Peyer's patch (tissue), 4 donors: ENCODE measurements around the gene SUPT3H. TPM values are rescaled to one million over a fixed set of nuclear protein-coding genes. Genes with fewer than 3 reads are reported as not detected.

ENCODE experiments used
- DNase-seq, 3 donors: peaks; one replicate each; pipeline ENCODE4 v3.0.0-alpha.2; 2017 to 2019
- H3K27ac ChIP-seq, 4 donors: fragments of 200-600 bp; sonication (generic); one replicate each; pipeline ENCODE4 v1.5.1; 2016 to 2019
- H3K27me3 ChIP-seq, 2 donors: fragments of 200-600 bp; sonication (generic); one replicate each; pipeline ENCODE4 v1.5.1; 2019
- H3K36me3 ChIP-seq, 3 donors: fragments of 200-600 bp; sonication (generic); one replicate each; pipeline ENCODE4 v1.5.1; 2016 to 2019
- H3K4me1 ChIP-seq, 4 donors: fragments of 200-600 bp; sonication (generic); one replicate each; pipeline ENCODE4 v1.5.1; 2016 to 2019
- H3K4me3 ChIP-seq, 4 donors: fragments of 200-600 bp; sonication (generic); 1 replicate in 3 of 4; 2 replicates in 1 of 4; pipeline ENCODE4 v1.5.1; 2016 to 2019; ENCODE audit warnings: mild to moderate bottlenecking in 1 of 4
- H3K9me3 ChIP-seq, 4 donors: fragments of 200-600 bp; sonication (generic); one replicate each; pipeline ENCODE4 v1.5.1; 2016 to 2019; ENCODE audit warnings: mild to moderate bottlenecking in 1 of 4
- CTCF ChIP-seq, 6 experiments: fragments of 450-650 bp in 4 of 6; fragments of 200-600 bp in 2 of 6; sonication (generic) in 1 of 6; IDR thresholded peaks; one replicate each; pipeline ENCODE4 v1.5.1; 2017 to 2019; ENCODE audit warnings: antibody characterized with exemption in 6 of 6, mild to moderate bottlenecking in 3 of 6, moderate library complexity in 1 of 6
- POLR2A ChIP-seq, 2 donors: fragments of 450-650 bp; IDR thresholded peaks; one replicate each; pipeline ENCODE4 v1.5.1; 2017; ENCODE audit warnings: antibody characterized with exemption in 2 of 2, mild to moderate bottlenecking in 2 of 2, moderate library complexity in 2 of 2
- total RNA-seq, 4 donors: library from RNA; depleted of rRNA; stranded (reverse); fragments of >200 nt; gene quantifications; one replicate each; pipeline ENCODE4 v1.1.0, GENCODE V29; 2016

The SUPT3H gene
- total RNA-seq, 4 donors from 2014 or later: 2.0 to 17.3 (median 2.7) TPM

- H3K4me3 ChIP-seq: no peak overlapping the region
- H3K36me3 ChIP-seq: no peaks in the 10 kb centered on the region
- no peak for TF ChIP-seq CTCF (IDR thresholded peaks at IDR 0.05)
- TF ChIP-seq POLR2A (IDR thresholded peaks at IDR 0.05): no peak
- H3K4me1 ChIP-seq: no peaks in the 10 kb centered on the region
- H3K27ac ChIP-seq: no peak overlapping the region
- no peaks in the 10 kb centered on the region for H3K27me3 ChIP-seq
- DNase-seq: no peak
- H3K9me3 ChIP-seq: no peaks in the 10 kb centered on the region
Observed at GRCh38 chr6:45171380-45171779, 206.4 kb downstream of the SUPT3H start.

DNA sequence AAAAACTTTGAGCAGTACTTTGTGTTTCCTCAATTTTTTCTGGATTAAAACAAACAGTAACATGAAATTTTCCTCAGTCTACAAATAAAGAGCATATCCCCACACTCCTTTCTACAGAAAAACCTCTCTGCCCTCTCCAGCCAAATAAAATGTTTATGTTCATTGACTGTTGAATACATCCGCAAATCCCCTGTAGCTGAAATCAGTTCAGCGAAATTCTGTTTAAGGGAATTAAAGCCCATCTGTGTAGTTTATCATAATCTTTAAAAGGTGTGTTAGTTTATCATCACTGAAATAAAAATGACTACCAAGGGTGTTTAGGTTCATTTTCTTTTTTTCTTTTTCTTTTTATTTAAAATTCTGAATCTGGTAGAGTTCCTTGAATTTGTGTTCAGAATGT lies 207.4 kb downstream of the SUPT3H start:
- no peaks in the 10 kb centered on the region for H3K36me3 ChIP-seq
- TF ChIP-seq POLR2A (IDR thresholded peaks at IDR 0.05) (no peak), CTCF (IDR thresholded peaks at IDR 0.05) (no peak)
- H3K27me3 ChIP-seq: no peaks in the 10 kb centered on the region
- no peak overlapping the region for H3K4me3 ChIP-seq
- no peaks in the 10 kb centered on the region for H3K9me3 ChIP-seq
- no peak for DNase-seq
- no peaks in the 10 kb centered on the region for H3K4me1 ChIP-seq
- H3K27ac ChIP-seq: no peak overlapping the region

DNA sequence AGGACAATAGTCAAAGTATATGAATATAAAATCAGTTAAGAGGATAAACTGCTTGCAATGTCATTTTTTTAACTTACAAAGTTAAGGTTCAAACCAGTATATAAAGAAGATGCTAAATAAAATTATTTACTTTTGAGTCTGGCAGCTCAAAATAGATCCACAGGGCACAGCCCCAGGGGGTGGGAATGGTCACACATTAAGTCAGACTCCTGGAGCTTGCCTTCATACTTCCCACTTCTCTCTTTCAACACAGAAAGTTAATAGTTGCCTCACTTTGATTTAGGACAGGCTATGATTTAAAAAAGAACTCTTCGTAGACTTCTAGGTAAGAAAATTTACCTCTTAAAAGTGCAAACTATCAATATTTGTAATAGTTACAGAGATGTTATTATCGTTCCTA lies 207.9 kb downstream of the SUPT3H start:
- H3K27ac ChIP-seq: no peak overlapping the region
- no peak for TF ChIP-seq CTCF (IDR thresholded peaks at IDR 0.05)
- TF ChIP-seq POLR2A (IDR thresholded peaks at IDR 0.05): no peak

DNA sequence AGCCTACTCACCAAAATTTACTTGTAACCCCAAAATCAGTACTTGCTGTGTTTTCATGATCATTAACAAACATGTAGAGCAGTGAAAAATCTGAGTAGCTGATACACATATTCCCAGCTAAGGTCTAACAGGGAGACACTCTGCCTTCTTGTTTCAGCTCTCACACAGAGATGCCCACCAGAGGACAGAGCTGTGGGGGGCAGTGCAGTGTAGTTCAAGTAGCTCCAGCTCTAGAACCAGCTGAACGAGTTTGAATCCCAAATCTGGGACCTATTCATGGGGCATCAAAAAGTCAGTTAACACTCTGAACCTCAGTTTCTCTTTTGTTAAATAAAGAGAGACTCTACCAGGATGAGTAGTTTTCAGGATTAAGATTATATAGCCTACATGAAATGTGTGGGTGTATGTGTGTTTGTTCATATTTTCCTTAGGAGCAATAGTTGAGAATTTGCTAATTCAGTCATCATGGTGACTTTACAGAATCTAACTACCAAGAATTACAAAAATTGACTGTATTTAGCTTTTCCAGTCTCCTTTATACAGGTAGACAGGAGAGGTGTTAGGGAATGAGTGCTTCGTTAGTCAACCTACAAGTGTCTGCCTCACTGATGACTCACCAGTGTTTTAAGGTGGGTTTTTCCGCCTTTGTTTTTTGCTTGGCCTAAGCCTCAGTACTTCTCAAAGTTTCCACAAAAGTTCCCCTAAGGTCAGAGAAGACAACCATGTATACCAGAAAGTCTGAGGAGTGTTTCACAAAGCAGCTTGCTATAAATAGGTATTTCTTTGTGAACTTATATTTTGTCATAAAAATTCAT lies 213.6 kb downstream of the SUPT3H start:
- H3K4me1 ChIP-seq: no peaks in the 10 kb centered on the region
- DNase-seq: no peak
- H3K4me3 ChIP-seq: no peak overlapping the region
- H3K27me3 ChIP-seq: no peaks in the 10 kb centered on the region
- H3K9me3 ChIP-seq: no peaks in the 10 kb centered on the region
- no peaks in the 10 kb centered on the region for H3K36me3 ChIP-seq
- H3K27ac ChIP-seq: no peak overlapping the region
- no peak for TF ChIP-seq POLR2A (IDR thresholded peaks at IDR 0.05)
- no peak for TF ChIP-seq CTCF (IDR thresholded peaks at IDR 0.05)

More for the DNA sequence above, 207.9 kb downstream of the SUPT3H start:
- Histone ChIP-seq H3K27me3 (no peaks in the 10 kb centered on the region), H3K9me3 (no peaks in the 10 kb centered on the region), H3K4me1 (no peaks in the 10 kb centered on the region), H3K36me3 (no peaks in the 10 kb centered on the region), H3K4me3 (no peak overlapping the region)
- no peak for DNase-seq

DNA sequence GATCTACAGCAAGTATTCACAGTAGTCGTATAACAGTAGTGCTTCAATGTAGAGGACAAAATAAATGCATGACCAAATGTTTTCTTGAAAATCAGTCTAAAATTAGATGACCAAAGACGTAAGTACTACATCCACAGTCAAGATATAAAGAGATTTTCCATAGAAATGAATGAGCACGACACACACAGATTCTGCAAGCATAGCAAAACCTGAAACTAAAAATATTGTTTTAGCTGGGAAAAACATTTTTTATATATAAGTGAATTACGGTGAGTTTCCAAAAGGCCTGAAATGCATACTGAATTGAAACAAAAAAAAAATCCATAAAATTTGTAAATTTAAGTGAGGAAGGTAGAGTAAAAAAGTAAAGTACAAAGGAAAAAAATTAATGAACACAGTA lies 217.4 kb downstream of the SUPT3H start:
- no peak overlapping the region for H3K4me3 ChIP-seq
- H3K9me3 ChIP-seq: no peaks in the 10 kb centered on the region
- H3K4me1 ChIP-seq: no peaks in the 10 kb centered on the region
- TF ChIP-seq CTCF (IDR thresholded peaks at IDR 0.05) (no peak), POLR2A (IDR thresholded peaks at IDR 0.05) (no peak)
- H3K27me3 ChIP-seq: no peaks in the 10 kb centered on the region
- DNase-seq: no peak
- no peak overlapping the region for H3K27ac ChIP-seq
- H3K36me3 ChIP-seq: no peaks in the 10 kb centered on the region
